MM.1S (cell line): ENCODE results near the gene RIPOR3.

Experiments
- DNase-seq: peaks from one replicate; pipeline ENCODE4 v3.0.0-alpha.2; 2015
- H2AFZ ChIP-seq: fragments of 300-600 bp; sonication (generic); 2 replicates; pipeline ENCODE4 v1.6.0; 2016; ENCODE audit warnings: antibody characterized with exemption, low read length
- H3F3A ChIP-seq: fragments of 300-600 bp; sonication (generic); 2 replicates; pipeline ENCODE4 v1.6.1; 2016; ENCODE audit warnings: mild to moderate bottlenecking, antibody characterized with exemption, low read length, moderate library complexity, mixed read lengths; ENCODE audit not compliant: insufficient read depth
- H3K27ac ChIP-seq: fragments of 300-600 bp; sonication (generic); 2 replicates; pipeline ENCODE4 v1.5.1; 2016; ENCODE audit warnings: mild to moderate bottlenecking, low read length
- H3K27me3 ChIP-seq: fragments of 300-600 bp; sonication (generic); replicated peaks from 2 replicates; pipeline ENCODE4 v1.6.0; 2016; ENCODE audit warnings: low read length; ENCODE audit not compliant: insufficient read depth
- H3K36me3 ChIP-seq: fragments of 300-600 bp; sonication (generic); replicated peaks from 2 replicates; pipeline ENCODE4 v1.6.1; 2016; ENCODE audit warnings: mild to moderate bottlenecking, low read length, mixed read lengths; ENCODE audit not compliant: insufficient read depth
- H3K4me1 ChIP-seq: fragments of 300-600 bp; sonication (generic); 2 replicates; pipeline ENCODE4 v1.6.1; 2016; ENCODE audit warnings: low read length, mixed read lengths
- H3K4me2 ChIP-seq: fragments of 300-600 bp; sonication (generic); 2 replicates; pipeline ENCODE4 v1.6.0; 2016; ENCODE audit warnings: low read depth, low read length
- H3K4me3 ChIP-seq: fragments of 300-600 bp; sonication (generic); 2 replicates; pipeline ENCODE4 v1.5.1; 2016; ENCODE audit warnings: low read length, mixed read lengths
- H3K79me2 ChIP-seq: fragments of 300-600 bp; sonication (generic); 2 replicates; pipeline ENCODE4 v1.6.1; 2016; ENCODE audit warnings: mixed run types, low read length, mixed read lengths
- H3K9ac ChIP-seq: fragments of 300-600 bp; sonication (generic); 2 replicates; pipeline ENCODE4 v1.6.1; 2016; ENCODE audit warnings: low read length, mixed read lengths
- H3K9me2 ChIP-seq: fragments of 300-600 bp; sonication (generic); replicated peaks from 2 replicates; pipeline ENCODE4 v1.6.1; 2016; ENCODE audit warnings: mild to moderate bottlenecking, low read length, mixed read lengths; ENCODE audit not compliant: insufficient read depth
- H3K9me3 ChIP-seq: fragments of 300-600 bp; sonication (generic); replicated peaks from 2 replicates; pipeline ENCODE4 v1.6.1; 2016; ENCODE audit warnings: mild to moderate bottlenecking, low read length, mixed read lengths; ENCODE audit not compliant: insufficient read depth
- H4K20me1 ChIP-seq: fragments of 300-600 bp; sonication (generic); 2 replicates; pipeline ENCODE4 v1.6.1; 2016; ENCODE audit warnings: mild to moderate bottlenecking, low read length, moderate library complexity, mixed read lengths; ENCODE audit not compliant: insufficient read depth
- CTCF ChIP-seq: fragments of 300-600 bp; sonication (generic); IDR thresholded peaks from 2 replicates; pipeline ENCODE4 v1.5.1; 2016; ENCODE audit warnings: antibody characterized with exemption, low read length, mixed read lengths
- EZH2 ChIP-seq: fragments of 300-600 bp; sonication (generic); optimal IDR thresholded peaks from 2 replicates; pipeline ENCODE3; 2017; ENCODE audit warnings: low read depth, mild to moderate bottlenecking, antibody characterized with exemption, low read length, mixed read lengths
- EZH2phosphoT487 ChIP-seq: fragments of 300-600 bp; sonication (generic); IDR thresholded peaks from 2 replicates; pipeline ENCODE4 v1.6.1; 2018; ENCODE audit warnings: antibody characterized with exemption, low read length

The RIPOR3 gene

GRCh38 chr20:50613438-50614169 is 77.7 kb downstream of the RIPOR3 start:
- TF ChIP-seq CTCF: no peak
- no peak for TF ChIP-seq EZH2
- TF ChIP-seq EZH2phosphoT487: no peak
- DNase-seq: no peak
- Histone ChIP-seq H3K9ac (no peak overlapping the region), H2AFZ (no peak overlapping the region), H3K79me2 (no peaks in the 10 kb centered on the region), H3K4me2 (no peak overlapping the region), H3F3A (no peaks in the 10 kb centered on the region), H3K4me1 (no peaks in the 10 kb centered on the region), H3K36me3 (no peaks in the 10 kb centered on the region), H4K20me1 (no peaks in the 10 kb centered on the region), H3K27ac (no peak overlapping the region), H3K4me3 (no peak overlapping the region), H3K9me2 (no peaks in the 10 kb centered on the region), H3K9me3 (no peaks in the 10 kb centered on the region), H3K27me3 (no peaks in the 10 kb centered on the region)

- Histone ChIP-seq H4K20me1 (no peaks in the 10 kb centered on the region), H3K27me3 (no peaks in the 10 kb centered on the region), H2AFZ (no peak overlapping the region), H3K27ac (no peak overlapping the region), H3F3A (no peaks in the 10 kb centered on the region), H3K36me3 (no peaks in the 10 kb centered on the region), H3K9ac (no peak overlapping the region), H3K4me1 (no peaks in the 10 kb centered on the region), H3K4me3 (no peak overlapping the region), H3K9me3 (no peaks in the 10 kb centered on the region), H3K9me2 (no peaks in the 10 kb centered on the region), H3K79me2 (no peaks in the 10 kb centered on the region), H3K4me2 (no peak overlapping the region)
- TF ChIP-seq CTCF (no peak), EZH2phosphoT487 (no peak), EZH2 (no peak)
- no peak for DNase-seq
Measured at GRCh38 chr20:50611128-50611810, 80.1 kb downstream of the RIPOR3 start.

- no peaks in the 10 kb centered on the region for H3K9me2 ChIP-seq
- H3F3A ChIP-seq: no peaks in the 10 kb centered on the region
- H3K79me2 ChIP-seq: no peaks in the 10 kb centered on the region
- no peak overlapping the region for H3K9ac ChIP-seq
- no peaks in the 10 kb centered on the region for H3K27me3 ChIP-seq
- H2AFZ ChIP-seq: no peak overlapping the region
- H3K9me3 ChIP-seq: no peaks in the 10 kb centered on the region
- no peak overlapping the region for H3K27ac ChIP-seq
- no peak overlapping the region for H3K4me2 ChIP-seq
- DNase-seq: no peak
- no peaks in the 10 kb centered on the region for H4K20me1 ChIP-seq
- TF ChIP-seq EZH2phosphoT487 (no peak), CTCF (no peak), EZH2 (no peak)
- no peak overlapping the region for H3K4me3 ChIP-seq
- H3K36me3 ChIP-seq: no peaks in the 10 kb centered on the region
- no peaks in the 10 kb centered on the region for H3K4me1 ChIP-seq
Measured at GRCh38 chr20:50610212-50610718, 81.1 kb downstream of the RIPOR3 start.
